Measurements from ENCODE around the gene XKRX. TPM values are rescaled to one million over a fixed set of nuclear protein-coding genes. Genes with fewer than 3 reads are reported as not detected.

XKRX gene
- polyA plus RNA-seq, 1 of the 3 experiments (the other 2 are of a cell fraction) = not detected

GRCh38 chrX:100924375-100924774 is 4.3 kb downstream of the XKRX start:
- H3K36me3 ChIP-seq (replicated peaks in 1 of 2; ENCODE audit: control insufficient read depth in 1 of 2, insufficient read depth in 2 of 2, low read length in 1 of 2) = no peaks in the 10 kb centered on the region
- no peaks in the 10 kb centered on the region for H3K9me3 ChIP-seq
- H4K20me1 ChIP-seq (ENCODE audit: insufficient read depth) = no peaks in the 10 kb centered on the region
- no peak overlapping the region for H2AFZ ChIP-seq (ENCODE audit: low read depth)
- no peak for TF ChIP-seq MXI1 (IDR thresholded peaks at IDR 0.05; ENCODE audit: low read depth, low read length)
- no peak for TF ChIP-seq JUND (IDR thresholded peaks at IDR 0.05)
- TF ChIP-seq ZBTB33 (IDR thresholded peaks at IDR 0.05; ENCODE audit: borderline replicate concordance, low read depth) = no peak
- no peak for TF ChIP-seq ELF1 (IDR thresholded peaks at IDR 0.05)
- TF ChIP-seq USF2 (IDR thresholded peaks at IDR 0.05; ENCODE audit: borderline replicate concordance, low read depth, low read length) = no peak
- TF ChIP-seq FOXM1 (IDR thresholded peaks at IDR 0.05; ENCODE audit: low read depth) = no peak
- no peak for TF ChIP-seq FOSL2 (IDR thresholded peaks at IDR 0.05; ENCODE audit: borderline replicate concordance, low read depth)
- no peak for TF ChIP-seq NFIC (IDR thresholded peaks at IDR 0.05; ENCODE audit: borderline replicate concordance)
- no peak for TF ChIP-seq TCF12 (IDR thresholded peaks at IDR 0.05)
- TF ChIP-seq RFX5 (IDR thresholded peaks at IDR 0.05; ENCODE audit: low read length) = no peak
- H3F3A ChIP-seq (replicated peaks; ENCODE audit: insufficient read depth) = no peaks in the 10 kb centered on the region
- no peaks in the 10 kb centered on the region for H3K79me2 ChIP-seq (ENCODE audit: insufficient read depth)
- H3K4me1 ChIP-seq (ENCODE audit: control insufficient read depth in 1 of 2, insufficient read depth in 2 of 2, low read depth in 1 of 2, low read length in 1 of 2) = peaks cover 0 to under 1% of the 10 kb centered on the region in 2 experiments; a peak in 1 of 4 replicates
- H3K4me2 ChIP-seq = no peak overlapping the region
- DNase-seq = no peak
- no peaks in the 10 kb centered on the region for H3K9me2 ChIP-seq
- H3K9ac ChIP-seq = no peak overlapping the region
- no peak overlapping the region for H3K27ac ChIP-seq (ENCODE audit: low read depth in 2 of 2, low read length in 1 of 2)
- no peak overlapping the region for H3K4me3 ChIP-seq (ENCODE audit: low read depth in 2 of 2, low read length in 1 of 2)
- ChIA-PET POLR2A (no interaction called here), CTCF (no interaction called here)
- no peaks in the 10 kb centered on the region; the same call in 1 of the 2 replicates for H3K27me3 ChIP-seq (ENCODE audit: insufficient read depth)
- WGBS (ENCODE audit: low lambda C conversion rate) = 40% methylated on average over 3 of the region's 3 CpGs

- no peak for DNase-seq
- H3F3A ChIP-seq (replicated peaks; ENCODE audit: insufficient read depth) = no peaks in the 10 kb centered on the region
- WGBS (ENCODE audit: low lambda C conversion rate) = 33% methylated on average over 2 of the region's 2 CpGs
- H3K9me2 ChIP-seq = no peaks in the 10 kb centered on the region
- no peaks in the 10 kb centered on the region for H3K79me2 ChIP-seq (ENCODE audit: insufficient read depth)
- H3K27me3 ChIP-seq (ENCODE audit: insufficient read depth) = no peaks in the 10 kb centered on the region
- TF ChIP-seq IRF3 (IDR thresholded peaks at IDR 0.05; ENCODE audit: low read depth, low read length) (no peak), NRF1 (IDR thresholded peaks at IDR 0.05; ENCODE audit: low read depth, low read length) (no peak), MEF2A (IDR thresholded peaks at IDR 0.05; ENCODE audit: borderline replicate concordance, low read depth) (no peak), ELF1 (IDR thresholded peaks at IDR 0.05) (no peak), MXI1 (IDR thresholded peaks at IDR 0.05; ENCODE audit: low read depth, low read length) (no peak), TEAD4 (IDR thresholded peaks at IDR 0.05; ENCODE audit: borderline replicate concordance, insufficient read depth) (no peak), FOSL2 (IDR thresholded peaks at IDR 0.05; ENCODE audit: borderline replicate concordance, low read depth) (no peak), USF1 (IDR thresholded peaks at IDR 0.05; ENCODE audit: borderline replicate concordance, low read depth) (no peak), TAF1 (IDR thresholded peaks at IDR 0.05; ENCODE audit: borderline replicate concordance, low read depth, low read length) (no peak), CHD2 (IDR thresholded peaks at IDR 0.05; ENCODE audit: low read length, partially characterized antibody) (no peak), TCF12 (IDR thresholded peaks at IDR 0.05) (no peak)
- no peak overlapping the region for H3K9ac ChIP-seq
- H4K20me1 ChIP-seq (ENCODE audit: insufficient read depth) = no peaks in the 10 kb centered on the region
- CTCF ChIA-PET = no interaction called here
- no peak overlapping the region for H2AFZ ChIP-seq (ENCODE audit: low read depth)
- H3K9me3 ChIP-seq = no peaks in the 10 kb centered on the region
- no peak overlapping the region for H3K27ac ChIP-seq (ENCODE audit: low read depth in 2 of 2, low read length in 1 of 2)
- no peaks in the 10 kb centered on the region for H3K36me3 ChIP-seq (replicated peaks in 1 of 2; ENCODE audit: control insufficient read depth in 1 of 2, insufficient read depth in 2 of 2, low read length in 1 of 2)
- no peak overlapping the region for H3K4me2 ChIP-seq
- H3K4me1 ChIP-seq (ENCODE audit: control insufficient read depth in 1 of 2, insufficient read depth in 2 of 2, low read depth in 1 of 2, low read length in 1 of 2) = no peaks in the 10 kb centered on the region
- POLR2A ChIA-PET = no interaction called here
- no peak overlapping the region for H3K4me3 ChIP-seq (ENCODE audit: low read depth in 2 of 2, low read length in 1 of 2)
Measured at GRCh38 chrX:100915562-100915961, 13.2 kb downstream of the XKRX start.
